MM.1S (cell line): ENCODE data around the gene SUPT20HL1.

Experiments used
- CTCF ChIP-seq: fragments of 300-600 bp; sonication (generic); IDR thresholded peaks from 2 replicates; pipeline ENCODE4 v1.5.1; 2016; ENCODE audit warnings: antibody characterized with exemption, low read length, mixed read lengths
- EZH2 ChIP-seq: fragments of 300-600 bp; sonication (generic); optimal IDR thresholded peaks from 2 replicates; pipeline ENCODE3; 2017; ENCODE audit warnings: low read depth, mild to moderate bottlenecking, antibody characterized with exemption, low read length, mixed read lengths
- EZH2phosphoT487 ChIP-seq: fragments of 300-600 bp; sonication (generic); IDR thresholded peaks from 2 replicates; pipeline ENCODE4 v1.6.1; 2018; ENCODE audit warnings: antibody characterized with exemption, low read length

GRCh38 chrX:24399550-24399949 is 39.1 kb downstream of the SUPT20HL1 start:
- TF ChIP-seq EZH2: no peak
- no peak for TF ChIP-seq EZH2phosphoT487
- TF ChIP-seq CTCF: no peak
